Putamen (tissue), 1 donor: ENCODE data around the gene KRT81.
"Not testable (repeated sequence)": the region's sequence is repeated elsewhere in the genome, so short reads cannot be mapped to it uniquely, and the experiment has no call there.

ENCODE experiments used
- DNase-seq: peaks from one replicate; pipeline ENCODE4 v3.0.0-alpha.2; 2016; ENCODE audit warnings: low spot score

Gene KRT81

GRCh38 chr12:52317468-52318052, 26.2 kb upstream of the KRT81 start:
- DNase-seq, result no peak

GRCh38 chr12:52316701-52317100, 25.4 kb upstream of the KRT81 start:
- DNase-seq, result no peak

GRCh38 chr12:52316290-52316689, 25.0 kb upstream of the KRT81 start:
- no peak for DNase-seq

GRCh38 chr12:52315721-52316120, 24.4 kb upstream of the KRT81 start:
- not testable (repeated sequence) for DNase-seq

- DNase-seq, result no peak
Measured at GRCh38 chr12:52314511-52314910, 23.2 kb upstream of the KRT81 start.

- no peak for DNase-seq
Measured at GRCh38 chr12:52313926-52314325, 22.6 kb upstream of the KRT81 start.

- DNase-seq, result no peak
Measured at GRCh38 chr12:52313461-52313860, 22.1 kb upstream of the KRT81 start.

GRCh38 chr12:52312086-52312485, 20.8 kb upstream of the KRT81 start:
- DNase-seq, result no peak

GRCh38 chr12:52311285-52311648, 19.9 kb upstream of the KRT81 start:
- no peak for DNase-seq

GRCh38 chr12:52310622-52311284, 19.4 kb upstream of the KRT81 start:
- DNase-seq, result no peak

GRCh38 chr12:52308806-52309425, 17.6 kb upstream of the KRT81 start:
- DNase-seq, result no peak

- peak; percentile 17 for DNase-seq
Measured at GRCh38 chr12:52307836-52308805, 16.8 kb upstream of the KRT81 start.

GRCh38 chr12:52306731-52307130, 15.4 kb upstream of the KRT81 start:
- no peak for DNase-seq

- no peak for DNase-seq
Measured at GRCh38 chr12:52305921-52306705, 14.8 kb upstream of the KRT81 start.

- DNase-seq, result not testable (repeated sequence)
Measured at GRCh38 chr12:52304941-52305411, 13.6 kb upstream of the KRT81 start.

GRCh38 chr12:52302242-52302914, 11.0 kb upstream of the KRT81 start:
- DNase-seq, result not testable (repeated sequence)

- not testable (repeated sequence) for DNase-seq
Measured at GRCh38 chr12:52301721-52302120, 10.4 kb upstream of the KRT81 start.

- no peak for DNase-seq
Measured at GRCh38 chr12:52300796-52301691, 9.7 kb upstream of the KRT81 start.

GRCh38 chr12:52298677-52299190, 7.4 kb upstream of the KRT81 start:
- DNase-seq, result no peak
